Measurements from ENCODE around the gene RNF180.

DNA sequence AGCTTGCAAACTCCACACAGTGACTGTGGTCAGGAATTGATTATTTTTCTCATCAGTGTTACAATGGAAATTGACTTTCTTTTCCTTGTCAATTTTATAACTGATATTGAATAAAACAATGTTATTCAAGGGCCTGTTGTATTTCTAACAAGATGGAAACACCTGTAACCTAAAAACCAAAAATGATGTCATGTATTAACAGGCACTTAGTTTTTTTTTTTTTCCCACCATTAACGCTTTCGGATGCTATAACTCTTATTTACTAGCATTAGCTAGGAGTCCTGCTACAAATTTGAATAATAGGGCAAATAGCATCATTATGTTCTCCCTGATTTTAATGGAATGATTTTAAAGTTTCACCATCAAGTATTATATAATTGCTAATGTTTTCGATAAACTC is 30.3 kb downstream of the RNF180 start:
- no peak for TF ChIP-seq POLR2A (IDR thresholded peaks at IDR 0.05)
- no peak for TF ChIP-seq POLR2AphosphoS5 (IDR thresholded peaks at IDR 0.05; ENCODE audit: insufficient read depth in 1 of 2, low read depth in 1 of 2)
- TF ChIP-seq, protein P1, sequence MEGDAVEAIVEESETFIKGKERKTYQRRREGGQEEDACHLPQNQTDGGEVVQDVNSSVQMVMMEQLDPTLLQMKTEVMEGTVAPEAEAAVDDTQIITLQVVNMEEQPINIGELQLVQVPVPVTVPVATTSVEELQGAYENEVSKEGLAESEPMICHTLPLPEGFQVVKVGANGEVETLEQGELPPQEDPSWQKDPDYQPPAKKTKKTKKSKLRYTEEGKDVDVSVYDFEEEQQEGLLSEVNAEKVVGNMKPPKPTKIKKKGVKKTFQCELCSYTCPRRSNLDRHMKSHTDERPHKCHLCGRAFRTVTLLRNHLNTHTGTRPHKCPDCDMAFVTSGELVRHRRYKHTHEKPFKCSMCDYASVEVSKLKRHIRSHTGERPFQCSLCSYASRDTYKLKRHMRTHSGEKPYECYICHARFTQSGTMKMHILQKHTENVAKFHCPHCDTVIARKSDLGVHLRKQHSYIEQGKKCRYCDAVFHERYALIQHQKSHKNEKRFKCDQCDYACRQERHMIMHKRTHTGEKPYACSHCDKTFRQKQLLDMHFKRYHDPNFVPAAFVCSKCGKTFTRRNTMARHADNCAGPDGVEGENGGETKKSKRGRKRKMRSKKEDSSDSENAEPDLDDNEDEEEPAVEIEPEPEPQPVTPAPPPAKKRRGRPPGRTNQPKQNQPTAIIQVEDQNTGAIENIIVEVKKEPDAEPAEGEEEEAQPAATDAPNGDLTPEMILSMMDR (IDR thresholded peaks at IDR 0.05), result no peak

Data from vagina (tissue), 2 donors.